HFFc6 (cell line): ENCODE data around the gene NDEL1. TPM values are rescaled to one million over a fixed set of nuclear protein-coding genes. Genes with fewer than 3 reads are reported as not detected.

Source experiments
- DNase-seq: peaks from one replicate; pipeline ENCODE4 v3.0.0-alpha.2; 2018
- H3K27ac Mint-ChIP-seq: 2 replicates; pipeline ENCODE4 v1.8.0; 2020; ENCODE audit warnings: mild to moderate bottlenecking, mixed read lengths
- H3K27me3 Mint-ChIP-seq: 2 replicates; pipeline ENCODE4 v1.8.0; 2021; ENCODE audit warnings: mild to moderate bottlenecking, moderate library complexity, mixed read lengths; ENCODE audit not compliant: insufficient read depth
- H3K36me3 Mint-ChIP-seq: 2 replicates; pipeline ENCODE4 v1.8.0; 2021; ENCODE audit warnings: low read depth, mixed read lengths
- H3K4me1 Mint-ChIP-seq: 2 replicates; pipeline ENCODE4 v1.8.0; 2020; ENCODE audit warnings: low read depth, mixed read lengths
- H3K4me3 Mint-ChIP-seq: 2 replicates; pipeline ENCODE4 v1.8.0; 2020; ENCODE audit warnings: mild to moderate bottlenecking, moderate library complexity, mixed read lengths
- H3K9me3 Mint-ChIP-seq: 2 replicates; pipeline ENCODE4 v1.8.0; 2020; ENCODE audit warnings: mild to moderate bottlenecking, mixed read lengths
- total RNA-seq, 6 experiments: library from RNA; stranded (reverse); fragmentation: NEBNext Ultra II Directional; extraction: Animal tissue kit (Norgen Biotek cat#: 25700); gene quantifications; 2 replicates in 1 of 6; 3 replicates in 5 of 6; pipeline ENCODE4 v1.2.3, GENCODE V29; 2021
- TF ChIP-seq, protein P1 (sequence below): fragments of 200-600 bp; sonication (generic); IDR thresholded peaks from 2 replicates; pipeline ENCODE4 v1.5.0; 2021; ENCODE audit warnings: antibody characterized with exemption, mild to moderate bottlenecking

Gene NDEL1
- total RNA-seq, 6 experiments from 2014 or later: 65.4 to 79.1 (median 69.2) TPM

DNA sequence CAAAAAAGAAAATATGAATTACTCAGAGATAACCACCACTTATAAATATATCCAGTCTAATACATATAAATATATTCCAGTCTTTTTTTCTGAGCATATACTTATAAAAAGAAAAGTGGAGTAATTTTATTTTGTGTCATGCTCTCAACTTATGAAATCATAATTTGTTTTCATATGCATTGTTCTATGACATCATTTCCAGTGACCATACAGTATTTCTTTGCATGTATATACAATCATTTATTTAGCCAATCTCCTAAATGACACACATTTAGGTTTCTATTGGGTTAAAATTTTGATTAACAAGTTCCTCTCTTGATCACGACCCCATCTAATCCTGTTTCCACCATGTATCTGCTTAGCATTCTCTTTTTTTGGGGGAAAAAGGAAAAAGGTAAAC, 16.4 kb upstream of the NDEL1 start:
- peaks cover 7% of the 10 kb centered on the region; the same call in 1 of the 2 replicates for H3K4me1 Mint-ChIP-seq
- no peaks in the 10 kb centered on the region for H3K36me3 Mint-ChIP-seq
- no peaks in the 10 kb centered on the region for H3K9me3 Mint-ChIP-seq
- no peak overlapping the region for H3K27ac Mint-ChIP-seq
- peaks cover 25% of the 10 kb centered on the region for H3K27me3 Mint-ChIP-seq
- no peak for DNase-seq
- H3K4me3 Mint-ChIP-seq: no peak overlapping the region
- TF ChIP-seq, protein P1, sequence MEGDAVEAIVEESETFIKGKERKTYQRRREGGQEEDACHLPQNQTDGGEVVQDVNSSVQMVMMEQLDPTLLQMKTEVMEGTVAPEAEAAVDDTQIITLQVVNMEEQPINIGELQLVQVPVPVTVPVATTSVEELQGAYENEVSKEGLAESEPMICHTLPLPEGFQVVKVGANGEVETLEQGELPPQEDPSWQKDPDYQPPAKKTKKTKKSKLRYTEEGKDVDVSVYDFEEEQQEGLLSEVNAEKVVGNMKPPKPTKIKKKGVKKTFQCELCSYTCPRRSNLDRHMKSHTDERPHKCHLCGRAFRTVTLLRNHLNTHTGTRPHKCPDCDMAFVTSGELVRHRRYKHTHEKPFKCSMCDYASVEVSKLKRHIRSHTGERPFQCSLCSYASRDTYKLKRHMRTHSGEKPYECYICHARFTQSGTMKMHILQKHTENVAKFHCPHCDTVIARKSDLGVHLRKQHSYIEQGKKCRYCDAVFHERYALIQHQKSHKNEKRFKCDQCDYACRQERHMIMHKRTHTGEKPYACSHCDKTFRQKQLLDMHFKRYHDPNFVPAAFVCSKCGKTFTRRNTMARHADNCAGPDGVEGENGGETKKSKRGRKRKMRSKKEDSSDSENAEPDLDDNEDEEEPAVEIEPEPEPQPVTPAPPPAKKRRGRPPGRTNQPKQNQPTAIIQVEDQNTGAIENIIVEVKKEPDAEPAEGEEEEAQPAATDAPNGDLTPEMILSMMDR: no peak

DNA sequence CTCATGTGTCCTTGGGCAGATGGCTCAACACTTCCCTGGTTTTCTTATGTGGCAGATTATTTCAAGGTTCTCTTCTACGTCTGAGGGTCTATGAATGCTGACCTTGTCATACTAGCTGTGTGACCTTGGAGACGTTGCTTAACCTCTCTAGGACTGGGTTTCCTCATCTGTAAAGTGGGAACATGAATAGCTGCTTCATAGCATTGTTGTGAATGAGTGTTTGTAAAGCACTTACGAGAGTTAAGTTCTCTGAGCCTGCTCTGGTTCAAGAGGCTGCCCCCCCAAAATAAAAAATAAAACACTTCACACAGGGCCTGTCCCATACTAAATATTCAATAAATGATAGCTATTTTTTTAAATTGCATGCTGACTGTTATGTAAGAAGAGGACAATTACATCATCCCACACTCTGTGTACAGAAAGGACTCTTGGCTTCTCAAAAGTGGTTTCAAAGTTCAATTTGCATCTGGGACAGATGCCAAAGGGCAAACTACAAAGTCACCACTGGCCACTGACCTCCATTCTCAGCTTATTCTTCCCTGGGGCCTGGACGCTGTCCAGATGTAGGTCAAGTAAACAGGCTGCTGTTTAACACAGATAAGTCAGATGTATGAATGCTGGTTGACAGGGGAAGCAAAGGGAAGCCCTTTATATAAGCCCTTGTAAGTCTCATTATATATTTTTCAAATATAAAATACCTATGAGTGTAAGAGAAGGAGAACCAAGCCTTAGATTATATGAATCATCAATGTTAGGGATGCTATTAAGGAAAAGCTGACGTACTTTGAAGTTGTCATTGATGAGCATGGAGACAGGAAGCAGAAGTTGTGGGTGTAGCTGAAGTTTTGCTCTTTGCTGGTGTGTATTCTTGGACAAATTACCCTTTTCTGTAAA, 15.4 kb upstream of the NDEL1 start:
- Mint-ChIP-seq H3K9me3 (no peaks in the 10 kb centered on the region), H3K4me3 (no peak overlapping the region), H3K36me3 (no peaks in the 10 kb centered on the region), H3K27ac (no peak overlapping the region), H3K27me3 (peaks cover 28% of the 10 kb centered on the region), H3K4me1 (peaks cover 7% of the 10 kb centered on the region; the same call in 1 of the 2 replicates)
- DNase-seq: no peak
- TF ChIP-seq, protein P1: no peak

DNA sequence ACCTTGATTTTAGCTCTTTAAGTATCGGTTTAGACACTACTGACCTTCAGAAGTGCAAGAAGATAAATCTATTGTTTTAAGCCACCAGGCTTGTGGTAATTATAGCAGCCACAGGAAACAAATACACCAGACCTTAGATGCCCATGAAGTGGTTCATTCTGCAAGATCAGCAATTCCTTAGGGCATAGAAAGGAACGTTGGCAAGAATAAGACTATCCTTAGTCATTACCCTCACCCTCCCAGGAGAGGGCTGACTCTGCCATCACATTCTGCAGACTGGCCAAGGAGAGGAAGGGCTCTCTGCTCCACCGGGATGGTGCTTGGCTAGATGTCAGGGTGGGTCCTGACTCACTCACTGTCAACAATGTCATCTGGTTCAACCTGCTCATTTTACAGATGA, 14.1 kb upstream of the NDEL1 start:
- no peak for DNase-seq
- no peak overlapping the region for H3K4me3 Mint-ChIP-seq
- peaks cover 29% of the 10 kb centered on the region for H3K27me3 Mint-ChIP-seq
- H3K27ac Mint-ChIP-seq: no peak overlapping the region
- H3K4me1 Mint-ChIP-seq: peaks cover 7% of the 10 kb centered on the region; the same call in 1 of the 2 replicates
- TF ChIP-seq, protein P1: no peak
- H3K9me3 Mint-ChIP-seq: no peaks in the 10 kb centered on the region
- no peaks in the 10 kb centered on the region for H3K36me3 Mint-ChIP-seq

DNA sequence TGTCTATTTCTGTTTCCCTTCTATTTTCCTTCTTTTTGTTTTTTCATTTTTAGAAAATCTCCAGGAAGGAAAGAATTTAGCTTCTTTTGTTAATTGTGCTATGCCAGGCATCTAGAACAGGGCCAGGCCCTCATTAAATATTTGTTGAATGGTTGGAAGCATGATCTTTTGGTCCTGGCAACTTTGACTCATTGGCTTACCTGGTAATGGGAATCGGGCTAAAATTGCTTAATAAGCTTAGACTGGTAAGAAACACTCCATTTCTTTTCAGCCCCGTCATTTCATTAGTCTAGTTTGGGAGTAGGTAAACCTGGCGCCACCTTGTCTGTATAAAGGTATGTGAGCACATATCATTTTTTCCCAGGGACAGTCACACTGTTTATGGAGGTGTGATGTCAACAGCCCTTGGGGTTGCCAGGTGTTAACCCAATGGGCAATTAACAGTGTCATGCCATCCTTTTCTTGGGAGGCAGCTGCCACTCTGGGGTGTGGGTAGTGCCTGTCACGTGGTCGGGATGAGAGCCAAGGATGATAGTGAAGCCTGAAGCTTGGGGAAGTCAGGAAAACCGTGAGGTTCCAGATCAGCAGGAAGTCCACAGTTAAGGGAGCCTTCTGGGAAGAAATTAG, 9.5 kb upstream of the NDEL1 start:
- H3K9me3 Mint-ChIP-seq: no peaks in the 10 kb centered on the region
- no peak overlapping the region for H3K4me3 Mint-ChIP-seq
- H3K27me3 Mint-ChIP-seq: peaks cover 25% of the 10 kb centered on the region
- no peaks in the 10 kb centered on the region for H3K4me1 Mint-ChIP-seq
- H3K27ac Mint-ChIP-seq: no peak overlapping the region
- H3K36me3 Mint-ChIP-seq: no peaks in the 10 kb centered on the region
- DNase-seq: no peak
- TF ChIP-seq, protein P1: no peak

DNA sequence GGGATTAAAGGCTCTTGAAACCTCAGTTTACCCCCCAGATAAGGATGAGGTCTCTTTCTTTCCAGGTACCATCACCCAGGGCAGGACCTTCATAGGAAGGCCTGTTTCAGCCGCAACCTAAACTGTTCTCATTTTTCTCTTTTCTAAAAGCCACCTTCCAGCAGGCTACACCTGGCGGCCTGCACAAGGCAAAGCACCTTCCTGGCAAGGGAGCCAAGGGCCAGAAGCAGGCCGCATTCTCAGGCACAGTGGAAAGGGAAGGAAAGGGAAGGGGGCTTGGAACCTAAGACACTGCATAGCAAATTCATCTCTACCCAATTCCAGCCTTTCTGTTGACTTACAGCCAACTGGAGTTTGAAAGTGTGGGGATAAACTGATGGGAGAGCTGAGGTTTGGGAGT, 8.9 kb upstream of the NDEL1 start:
- TF ChIP-seq, protein P1: no peak
- Mint-ChIP-seq H3K27me3 (peaks cover 25% of the 10 kb centered on the region), H3K4me1 (no peaks in the 10 kb centered on the region), H3K4me3 (no peak overlapping the region), H3K36me3 (no peaks in the 10 kb centered on the region), H3K27ac (no peak overlapping the region), H3K9me3 (no peaks in the 10 kb centered on the region)
- DNase-seq: no peak
